Esophagus squamous epithelium (tissue), 5 donors: ENCODE data around the gene GPRC5B. TPM values are rescaled to one million over a fixed set of nuclear protein-coding genes. Genes with fewer than 3 reads are reported as not detected.

ENCODE experiments used
- DNase-seq: peaks from one replicate; lab custom pipeline; 2025; lab: John Stamatoyannopoulos, UW
- H3K27ac ChIP-seq, 4 donors: fragments of 200-600 bp; sonication (generic); one replicate each; pipeline ENCODE4 v1.5.1; 2016 to 2019; ENCODE audit warnings: mild to moderate bottlenecking in 1 of 4
- H3K27me3 ChIP-seq, 4 donors: fragments of 200-600 bp; sonication (generic); 1 replicate in 3 of 4; 2 replicates in 1 of 4; pipeline versions ENCODE4 v1.5.1 to v1.6.0; 2017 to 2021; ENCODE audit warnings: antibody characterized with exemption in 1 of 4
- H3K36me3 ChIP-seq, 3 donors: fragments of 200-600 bp; sonication (generic); one replicate each; pipeline ENCODE4 v1.5.1; 2016 to 2019
- H3K4me1 ChIP-seq, 3 donors: fragments of 200-600 bp; sonication (generic); one replicate each; pipeline ENCODE4 v1.5.1; 2017 to 2019
- H3K4me3 ChIP-seq, 4 donors: fragments of 200-600 bp; sonication (generic); 1 replicate in 3 of 4; 2 replicates in 1 of 4; pipeline ENCODE4 v1.5.1; 2016 to 2019; ENCODE audit warnings: mild to moderate bottlenecking in 2 of 4, moderate library complexity in 1 of 4
- H3K9me3 ChIP-seq, 3 donors: fragments of 200-600 bp; sonication (generic); one replicate each; pipeline ENCODE4 v1.5.1; 2016 to 2019
- CTCF ChIP-seq, 6 experiments: fragments of 450-650 bp in 4 of 6; fragments of 200-600 bp in 2 of 6; sonication (generic) in 2 of 6; IDR thresholded peaks; one replicate each; pipeline ENCODE4 v1.5.1; 2016 to 2019; ENCODE audit warnings: antibody characterized with exemption in 6 of 6, mild to moderate bottlenecking in 4 of 6, moderate library complexity in 4 of 6
- POLR2A ChIP-seq, 4 donors: fragments of 450-650 bp; IDR thresholded peaks; one replicate each; pipeline ENCODE4 v1.6.1; 2017; ENCODE audit warnings: antibody characterized with exemption in 4 of 4, mild to moderate bottlenecking in 4 of 4, moderate library complexity in 3 of 4
- WGBS, 2 donors: methylation state at CpG; one replicate each; pipeline ENCODE4 v1.1.5; 2018; 5-methylcytosine and 5-hydroxymethylcytosine counted together
- intact Hi-C: fragments of 100-400 bp; cut with DNase I; formaldehyde crosslinking; loops from one replicate; pipeline ENCODE4 v1.15.0; 2022
- total RNA-seq, 4 donors: library from RNA; depleted of rRNA; stranded (reverse); fragments of >200 nt; gene quantifications; one replicate each; pipeline ENCODE4 v1.1.0, GENCODE V29; 2016
- donor health status: DM: yes; HTN: yes; CAD: no.

The GPRC5B gene
- total RNA-seq, 4 donors from 2014 or later: 1.9 to 26.1 (median 8.4) TPM

- 69 to 70% methylated on average over 11 of the region's 11 CpGs for WGBS, 2 donors
- no peak for DNase-seq
- H3K36me3 ChIP-seq: no peaks in the 10 kb centered on the region
- TF ChIP-seq POLR2A (IDR thresholded peaks at IDR 0.05) (no peak), CTCF (IDR thresholded peaks at IDR 0.05) (no peak)
- H3K27ac ChIP-seq: peak overlapping the region in 3 of 4 donors; percentile 18 to 40 (median 40)
- no peaks in the 10 kb centered on the region for H3K27me3 ChIP-seq
- intact Hi-C loops: no loop called here
- H3K4me3 ChIP-seq: no peak overlapping the region
- H3K4me1 ChIP-seq: peaks cover 0 to 5% (median 0%) of the 10 kb centered on the region in 3 donors
- H3K9me3 ChIP-seq: no peaks in the 10 kb centered on the region
Measured at GRCh38 chr16:19844945-19845641, 39.6 kb downstream of the GPRC5B start.

- Histone ChIP-seq H3K27me3 (no peaks in the 10 kb centered on the region), H3K4me3 (no peak overlapping the region), H3K27ac (no peak overlapping the region), H3K4me1 (peaks cover 0 to 5% (median 0%) of the 10 kb centered on the region in 3 donors), H3K36me3 (no peaks in the 10 kb centered on the region), H3K9me3 (no peaks in the 10 kb centered on the region)
- no peak for DNase-seq
- TF ChIP-seq POLR2A (IDR thresholded peaks at IDR 0.05) (no peak), CTCF (IDR thresholded peaks at IDR 0.05) (no peak)
- WGBS, 2 donors: 63 to 80% methylated on average over 1 of the region's 1 CpG
- intact Hi-C loops: no loop called here
Measured at GRCh38 chr16:19843371-19843770, 41.3 kb downstream of the GPRC5B start.

GRCh38 chr16:19842426-19843157, 42.1 kb downstream of the GPRC5B start:
- no peak overlapping the region for H3K27ac ChIP-seq
- no peaks in the 10 kb centered on the region for H3K9me3 ChIP-seq
- no peak overlapping the region for H3K4me3 ChIP-seq
- intact Hi-C loops: no loop called here
- 54 to 62% methylated on average over 6 of the region's 6 CpGs for WGBS, 2 donors
- peaks cover 0 to 5% (median 0%) of the 10 kb centered on the region in 3 donors for H3K4me1 ChIP-seq
- DNase-seq: no peak
- H3K36me3 ChIP-seq: no peaks in the 10 kb centered on the region
- TF ChIP-seq POLR2A (IDR thresholded peaks at IDR 0.05) (no peak), CTCF (IDR thresholded peaks at IDR 0.05) (no peak)
- H3K27me3 ChIP-seq: no peaks in the 10 kb centered on the region

DNA sequence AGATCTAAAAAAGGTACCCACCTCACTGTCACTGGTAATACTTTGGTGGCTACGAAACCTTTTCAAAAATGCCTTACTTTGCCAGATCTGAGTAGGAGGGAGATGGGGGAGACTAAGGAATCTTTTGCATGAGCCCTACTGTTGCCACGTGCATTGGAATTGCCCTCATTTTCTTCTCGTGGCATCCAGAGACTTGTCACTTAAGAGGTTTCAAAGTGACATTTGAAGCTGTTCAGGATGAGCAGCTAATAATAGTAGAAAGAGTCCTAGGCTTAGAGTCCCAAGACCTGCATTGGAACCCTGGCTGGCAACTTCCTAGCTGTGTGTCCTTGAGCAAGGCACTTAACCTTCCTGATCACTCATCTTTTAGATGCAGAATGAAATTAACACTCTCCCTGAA, 43.5 kb downstream of the GPRC5B start:
- Histone ChIP-seq H3K9me3 (no peaks in the 10 kb centered on the region), H3K36me3 (no peaks in the 10 kb centered on the region), H3K27me3 (no peaks in the 10 kb centered on the region), H3K4me3 (no peak overlapping the region), H3K27ac (no peak overlapping the region), H3K4me1 (peaks cover 0 to 5% (median 0%) of the 10 kb centered on the region in 3 donors)
- WGBS, 2 donors: 77 to 84% methylated on average over 3 of the region's 3 CpGs
- intact Hi-C loops: no loop called here
- no peak for DNase-seq
- TF ChIP-seq CTCF (IDR thresholded peaks at IDR 0.05) (no peak), POLR2A (IDR thresholded peaks at IDR 0.05) (no peak)

GRCh38 chr16:19840524-19841110, 44.0 kb downstream of the GPRC5B start:
- Histone ChIP-seq H3K27ac (no peak overlapping the region), H3K9me3 (no peaks in the 10 kb centered on the region), H3K36me3 (no peaks in the 10 kb centered on the region), H3K4me3 (no peak overlapping the region), H3K4me1 (peaks cover 0 to 3% (median 0%) of the 10 kb centered on the region in 3 donors), H3K27me3 (no peaks in the 10 kb centered on the region)
- DNase-seq: no peak
- TF ChIP-seq CTCF (IDR thresholded peaks at IDR 0.05) (no peak), POLR2A (IDR thresholded peaks at IDR 0.05) (no peak)
- intact Hi-C loops: no loop called here
- WGBS, 2 donors: 51 to 70% methylated on average over 3 of the region's 3 CpGs
